NCI-H82 (cell line): ENCODE results near the gene METRNL.

Experiments
- DNase-seq: peaks from one replicate; lab custom pipeline; 2025; lab: John Stamatoyannopoulos, UW

Gene METRNL

GRCh38 chr17:83092931-83093330 is 13.5 kb downstream of the METRNL start:
- no peak for DNase-seq

- no peak for DNase-seq
These were observed 14.1 kb downstream of the METRNL start for GRCh38 chr17:83093506-83093905.

GRCh38 chr17:83094291-83094690 is 14.9 kb downstream of the METRNL start:
- DNase-seq, result no peak

GRCh38 chr17:83095016-83095415 is 15.6 kb downstream of the METRNL start:
- no peak for DNase-seq

- DNase-seq, result no peak
These were observed 17.2 kb downstream of the METRNL start for GRCh38 chr17:83096401-83097224.

GRCh38 chr17:83097831-83098230 is 18.4 kb downstream of the METRNL start:
- no peak for DNase-seq

GRCh38 chr17:83098241-83099085 is 19.1 kb downstream of the METRNL start:
- peak; percentile 27 for DNase-seq

- no peak for DNase-seq
These were observed 19.7 kb downstream of the METRNL start for GRCh38 chr17:83099086-83099555.

GRCh38 chr17:83099570-83100181 is 20.3 kb downstream of the METRNL start:
- no peak for DNase-seq

- DNase-seq, result no peak
These were observed 20.9 kb downstream of the METRNL start for GRCh38 chr17:83100220-83100852.

- no peak for DNase-seq
These were observed 21.5 kb downstream of the METRNL start for GRCh38 chr17:83100853-83101391.

GRCh38 chr17:83101805-83102480 is 22.5 kb downstream of the METRNL start:
- DNase-seq, result no peak

- DNase-seq, result peak; percentile 61
These were observed 24.0 kb downstream of the METRNL start for GRCh38 chr17:83103200-83103942.

- DNase-seq, result no peak
These were observed 24.5 kb downstream of the METRNL start for GRCh38 chr17:83103943-83104311.

GRCh38 chr17:83104577-83105505 is 25.4 kb downstream of the METRNL start:
- no peak for DNase-seq

GRCh38 chr17:83105512-83105911 is 26.1 kb downstream of the METRNL start:
- DNase-seq, result no peak

- DNase-seq, result no peak
These were observed 26.7 kb downstream of the METRNL start for GRCh38 chr17:83106056-83106588.

GRCh38 chr17:83106913-83107655 is 27.7 kb downstream of the METRNL start:
- DNase-seq, result no peak
